Caco-2 (cell line): ENCODE measurements around the gene CPEB3. TPM values are rescaled to one million over a fixed set of nuclear protein-coding genes. Genes with fewer than 3 reads are reported as not detected.

Experiments used
- BruUV-seq: library from RNA; stranded (reverse); fragments of 400-500 nt; replicated peaks from 2 replicates; lab custom pipeline; 2021; lab: Mats Ljungman, UMichigan
- CTCF ChIA-PET: fragments of 300-600 bp; sonication (Branson Sonifier 250); formaldehyde crosslinking; loops from one replicate; lab custom pipeline; 2022; ENCODE audit warnings: antibody characterized with exemption; lab: Charles Lee
- POLR2A ChIA-PET: fragments of 300-600 bp; sonication (Branson Sonifier 250); formaldehyde crosslinking; loops from one replicate; lab custom pipeline; 2022; ENCODE audit warnings: antibody characterized with exemption; lab: Charles Lee
- DNase-seq, 2 experiments: peaks; one replicate each; pipeline versions ENCODE4 v3.0.0 to v3.0.0-alpha.2; 2020 to 2022
- H3K27me3 ChIP-seq: replicated peaks from 2 replicates; pipeline ENCODE4 v1.6.0; 2011; ENCODE audit warnings: low read length; ENCODE audit not compliant: control insufficient read depth, insufficient read depth
- H3K36me3 ChIP-seq: 2 replicates; pipeline ENCODE4 v1.5.1; 2011; ENCODE audit warnings: low read length; ENCODE audit not compliant: control insufficient read depth, insufficient read depth
- H3K4me1 ChIP-seq: fragments of 250-450 bp; sonication (Bioruptor Pico); 2 replicates; pipeline ENCODE4 v1.5.1; 2020; ENCODE audit warnings: mild to moderate bottlenecking
- H3K4me3 ChIP-seq: 2 replicates; pipeline ENCODE4 v1.5.1; 2011; ENCODE audit warnings: low read depth, mild to moderate bottlenecking, control low read depth, low read length
- H3K9me3 ChIP-seq: fragments of 250-450 bp; sonication (Bioruptor Pico); 2 replicates; pipeline ENCODE4 v1.5.1; 2020; ENCODE audit warnings: mild to moderate bottlenecking, moderate library complexity
- H3K27ac Mint-ChIP-seq: one replicate; pipeline ENCODE4 v1.8.0; 2022; ENCODE audit warnings: mixed read lengths; ENCODE audit not compliant: unreplicated experiment
- H3K27me3 Mint-ChIP-seq: one replicate; pipeline ENCODE4 v1.8.0; 2022; ENCODE audit warnings: mixed read lengths; ENCODE audit not compliant: insufficient read depth, unreplicated experiment
- H3K36me3 Mint-ChIP-seq: one replicate; pipeline ENCODE4 v1.8.0; 2022; ENCODE audit warnings: mild to moderate bottlenecking, mixed read lengths; ENCODE audit not compliant: insufficient read depth, unreplicated experiment
- H3K4me1 Mint-ChIP-seq: one replicate; pipeline ENCODE4 v1.8.0; 2022; ENCODE audit warnings: low read depth, mixed read lengths; ENCODE audit not compliant: unreplicated experiment
- H3K4me3 Mint-ChIP-seq: one replicate; pipeline ENCODE4 v1.8.0; 2022; ENCODE audit warnings: mild to moderate bottlenecking, moderate library complexity, mixed read lengths; ENCODE audit not compliant: unreplicated experiment
- H3K9me3 Mint-ChIP-seq: one replicate; pipeline ENCODE4 v1.8.0; 2022; ENCODE audit warnings: mixed read lengths; ENCODE audit not compliant: unreplicated experiment
- intact Hi-C: fragments of 100-400 bp; cut with micrococcal nuclease; formaldehyde crosslinking; loops from one replicate; pipeline ENCODE4 v1.10.0; 2022; ENCODE audit not compliant: unreplicated experiment
- total RNA-seq: library from RNA; stranded (reverse); gene quantifications from 2 replicates; pipeline ENCODE4 v1.2.3, GENCODE V29; 2022
- TF ChIP-seq, protein P1 (sequence below), 2 experiments: fragments of 200-600 bp in 1 of 2; IDR thresholded peaks; 1 replicate in 1 of 2; 2 replicates in 1 of 2; pipeline versions ENCODE4 v1.5.1 to v1.8.0; 2011 to 2022; ENCODE audit warnings: antibody characterized with exemption in 1 of 2, control low read depth in 1 of 2, inconsistent platforms in 1 of 2, low read depth in 1 of 2, low read length in 1 of 2, mild to moderate bottlenecking in 1 of 2, moderate library complexity in 1 of 2; ENCODE audit not compliant: insufficient read depth in 1 of 2, severe bottlenecking in 1 of 2, unreplicated experiment in 1 of 2

Gene CPEB3
- total RNA-seq, 1 experiment from 2014 or later, result 2.3 TPM

GRCh38 chr10:92130622-92131274, 160.1 kb downstream of the CPEB3 start:
- no peaks in the 10 kb centered on the region for H3K9me3 Mint-ChIP-seq

GRCh38 chr10:92126100-92126650, 164.7 kb downstream of the CPEB3 start:
- no peak overlapping the region for H3K4me3 Mint-ChIP-seq
- H3K9me3 Mint-ChIP-seq, result no peaks in the 10 kb centered on the region
- ChIA-PET CTCF (interaction anchor here (0.8 to 0.9 kb wide), 2 partner anchors 26 to 283 kb away, joined by 3 read pairs; no protein-coding TSS in a partner anchor), POLR2A (no interaction called here)
- no TSS peak for BruUV-seq
- H3K27me3 ChIP-seq, result no peaks in the 10 kb centered on the region
- no peak overlapping the region for H3K27ac Mint-ChIP-seq
- TF ChIP-seq, protein P1, sequence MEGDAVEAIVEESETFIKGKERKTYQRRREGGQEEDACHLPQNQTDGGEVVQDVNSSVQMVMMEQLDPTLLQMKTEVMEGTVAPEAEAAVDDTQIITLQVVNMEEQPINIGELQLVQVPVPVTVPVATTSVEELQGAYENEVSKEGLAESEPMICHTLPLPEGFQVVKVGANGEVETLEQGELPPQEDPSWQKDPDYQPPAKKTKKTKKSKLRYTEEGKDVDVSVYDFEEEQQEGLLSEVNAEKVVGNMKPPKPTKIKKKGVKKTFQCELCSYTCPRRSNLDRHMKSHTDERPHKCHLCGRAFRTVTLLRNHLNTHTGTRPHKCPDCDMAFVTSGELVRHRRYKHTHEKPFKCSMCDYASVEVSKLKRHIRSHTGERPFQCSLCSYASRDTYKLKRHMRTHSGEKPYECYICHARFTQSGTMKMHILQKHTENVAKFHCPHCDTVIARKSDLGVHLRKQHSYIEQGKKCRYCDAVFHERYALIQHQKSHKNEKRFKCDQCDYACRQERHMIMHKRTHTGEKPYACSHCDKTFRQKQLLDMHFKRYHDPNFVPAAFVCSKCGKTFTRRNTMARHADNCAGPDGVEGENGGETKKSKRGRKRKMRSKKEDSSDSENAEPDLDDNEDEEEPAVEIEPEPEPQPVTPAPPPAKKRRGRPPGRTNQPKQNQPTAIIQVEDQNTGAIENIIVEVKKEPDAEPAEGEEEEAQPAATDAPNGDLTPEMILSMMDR (IDR thresholded peaks at IDR 0.05; ENCODE audit: insufficient read depth in 1 of 2, low read depth in 1 of 2, low read length in 1 of 2, severe bottlenecking in 1 of 2, unreplicated experiment in 1 of 2), result no peak
- intact Hi-C loops, result no loop called here
- H3K4me1 Mint-ChIP-seq, result peaks cover 18% of the 10 kb centered on the region
- no peaks in the 10 kb centered on the region for H3K36me3 Mint-ChIP-seq
- H3K27me3 Mint-ChIP-seq, result no peaks in the 10 kb centered on the region
- H3K9me3 ChIP-seq, result no peaks in the 10 kb centered on the region
- H3K4me3 ChIP-seq, result no peak overlapping the region
- no peak for DNase-seq
- no peaks in the 10 kb centered on the region for H3K36me3 ChIP-seq
- H3K4me1 ChIP-seq, result peaks cover 20% of the 10 kb centered on the region

More at GRCh38 chr10:92130622-92131274, 160.1 kb downstream of the CPEB3 start:
- no peaks in the 10 kb centered on the region for H3K4me1 ChIP-seq
- POLR2A ChIA-PET, result no interaction called here
- DNase-seq, result no peak
- no peak overlapping the region for H3K27ac Mint-ChIP-seq
- no peak overlapping the region for H3K4me3 Mint-ChIP-seq
- H3K4me3 ChIP-seq, result no peak overlapping the region
- BruUV-seq, result no TSS peak
- TF ChIP-seq, protein P1 (IDR thresholded peaks at IDR 0.05; ENCODE audit: insufficient read depth in 1 of 2, low read depth in 1 of 2, low read length in 1 of 2, severe bottlenecking in 1 of 2, unreplicated experiment in 1 of 2), result no peak
- no peaks in the 10 kb centered on the region for H3K27me3 ChIP-seq
- H3K9me3 ChIP-seq, result no peaks in the 10 kb centered on the region
- CTCF ChIA-PET, result interaction anchor here (0.7 kb wide), 1 partner anchor 386 kb away, joined by 3 read pairs; no protein-coding TSS in a partner anchor
- no peaks in the 10 kb centered on the region for H3K36me3 ChIP-seq
- no peaks in the 10 kb centered on the region for H3K27me3 Mint-ChIP-seq
- no peaks in the 10 kb centered on the region for H3K36me3 Mint-ChIP-seq
- intact Hi-C loops, result no loop called here
- H3K4me1 Mint-ChIP-seq, result no peaks in the 10 kb centered on the region

GRCh38 chr10:92125144-92125543, 165.7 kb downstream of the CPEB3 start:
- ChIA-PET CTCF (interaction anchor here (0.9 kb wide), 1 partner anchor 27 kb away, joined by 3 read pairs; no protein-coding TSS in a partner anchor), POLR2A (no interaction called here)

More at GRCh38 chr10:92125144-92125543, 165.7 kb downstream of the CPEB3 start:
- Mint-ChIP-seq H3K27me3 (no peaks in the 10 kb centered on the region), H3K36me3 (no peaks in the 10 kb centered on the region), H3K27ac (no peak overlapping the region), H3K9me3 (no peaks in the 10 kb centered on the region), H3K4me1 (peaks cover 18% of the 10 kb centered on the region), H3K4me3 (no peak overlapping the region)
- TF ChIP-seq, protein P1 (IDR thresholded peaks at IDR 0.05; ENCODE audit: insufficient read depth in 1 of 2, low read depth in 1 of 2, low read length in 1 of 2, severe bottlenecking in 1 of 2, unreplicated experiment in 1 of 2), result no peak
- BruUV-seq, result no TSS peak
- no peaks in the 10 kb centered on the region for H3K36me3 ChIP-seq
- H3K27me3 ChIP-seq, result no peaks in the 10 kb centered on the region
- H3K4me1 ChIP-seq, result peaks cover 20% of the 10 kb centered on the region
- no peaks in the 10 kb centered on the region for H3K9me3 ChIP-seq
- H3K4me3 ChIP-seq, result no peak overlapping the region
- no peak for DNase-seq
- intact Hi-C loops, result no loop called here
